Body of pancreas (tissue), 4 donors: Measurements from ENCODE around the gene DNAJC17.

Experiments used
- POLR2A ChIP-seq, 3 donors: fragments of 450-650 bp; IDR thresholded peaks; one replicate each; pipeline ENCODE4 v1.6.1; 2016; ENCODE audit warnings: antibody characterized with exemption in 3 of 3, mild to moderate bottlenecking in 2 of 3
- TF ChIP-seq, protein P1 (sequence below), 7 experiments: fragments of 450-650 bp in 4 of 7; fragments of 200-600 bp in 3 of 7; sonication (generic) in 3 of 7; IDR thresholded peaks; one replicate each; pipeline ENCODE4 v1.5.1; 2016 to 2019; ENCODE audit warnings: antibody characterized with exemption in 7 of 7

DNA sequence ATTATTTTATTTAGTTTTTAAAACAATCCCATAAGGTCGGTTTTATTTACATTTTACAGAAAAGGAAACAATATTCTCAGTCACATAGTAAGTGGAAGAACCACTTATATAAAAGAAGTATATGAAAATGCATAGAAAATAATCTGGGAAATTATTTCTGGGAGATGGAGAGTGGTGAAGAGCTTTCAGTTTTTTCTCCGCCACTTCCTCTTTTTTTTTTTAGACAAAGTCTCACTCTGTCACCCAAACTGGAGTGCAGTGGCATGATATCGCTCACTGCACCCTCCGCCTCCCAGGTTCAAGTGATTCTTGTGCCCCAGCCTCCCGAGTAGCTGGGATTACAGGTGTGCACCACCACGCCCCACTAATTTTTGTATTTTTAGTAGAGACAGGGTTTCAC is 91.1 kb downstream of the DNAJC17 start:
- TF ChIP-seq, protein P1, sequence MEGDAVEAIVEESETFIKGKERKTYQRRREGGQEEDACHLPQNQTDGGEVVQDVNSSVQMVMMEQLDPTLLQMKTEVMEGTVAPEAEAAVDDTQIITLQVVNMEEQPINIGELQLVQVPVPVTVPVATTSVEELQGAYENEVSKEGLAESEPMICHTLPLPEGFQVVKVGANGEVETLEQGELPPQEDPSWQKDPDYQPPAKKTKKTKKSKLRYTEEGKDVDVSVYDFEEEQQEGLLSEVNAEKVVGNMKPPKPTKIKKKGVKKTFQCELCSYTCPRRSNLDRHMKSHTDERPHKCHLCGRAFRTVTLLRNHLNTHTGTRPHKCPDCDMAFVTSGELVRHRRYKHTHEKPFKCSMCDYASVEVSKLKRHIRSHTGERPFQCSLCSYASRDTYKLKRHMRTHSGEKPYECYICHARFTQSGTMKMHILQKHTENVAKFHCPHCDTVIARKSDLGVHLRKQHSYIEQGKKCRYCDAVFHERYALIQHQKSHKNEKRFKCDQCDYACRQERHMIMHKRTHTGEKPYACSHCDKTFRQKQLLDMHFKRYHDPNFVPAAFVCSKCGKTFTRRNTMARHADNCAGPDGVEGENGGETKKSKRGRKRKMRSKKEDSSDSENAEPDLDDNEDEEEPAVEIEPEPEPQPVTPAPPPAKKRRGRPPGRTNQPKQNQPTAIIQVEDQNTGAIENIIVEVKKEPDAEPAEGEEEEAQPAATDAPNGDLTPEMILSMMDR (IDR thresholded peaks at IDR 0.05) = no peak
- no peak for TF ChIP-seq POLR2A (IDR thresholded peaks at IDR 0.05)
